ENCODE data around the gene RAB5A. TPM values are rescaled to one million over a fixed set of nuclear protein-coding genes. Genes with fewer than 3 reads are reported as not detected.

The RAB5A gene
- total and polyA plus RNA-seq, 2 of the 4 experiments (the other 2 are of a cell fraction): 33.3 to 46.4 TPM

- Histone ChIP-seq H4K8ac (ENCODE audit: low read depth in 2 of 2, low read length in 2 of 2) (no peak overlapping the region), H3K4ac (ENCODE audit: low read depth, low read length) (no peak overlapping the region), H3K9ac (ENCODE audit: low read depth, low read length) (no peak overlapping the region), H3K9me3 (ENCODE audit: control insufficient read depth, insufficient read depth, low read length) (no peaks in the 10 kb centered on the region), H3K4me2 (ENCODE audit: low read depth, low read length) (no peak overlapping the region), H2BK15ac (ENCODE audit: low read depth, low read length) (no peak overlapping the region), H2AK5ac (ENCODE audit: low read depth, low read length) (no peak overlapping the region), H2BK120ac (ENCODE audit: low read depth, low read length) (no peak overlapping the region), H4K5ac (ENCODE audit: low read depth, low read length) (no peak overlapping the region), H2AK9ac (replicated peaks; ENCODE audit: low read depth, low read length, poor library complexity) (no peak overlapping the region), H3K4me3 (ENCODE audit: insufficient read depth, low read depth, low read length) (no peak overlapping the region), H3K4me1 (ENCODE audit: control insufficient read depth, insufficient read depth, low read length) (no peaks in the 10 kb centered on the region), H3K36me3 (ENCODE audit: control insufficient read depth, insufficient read depth, low read length) (no peaks in the 10 kb centered on the region), H3K23ac (ENCODE audit: low read depth, low read length) (no peak overlapping the region), H3K79me1 (ENCODE audit: low read depth in 1 of 2, low read length in 2 of 2) (no peaks in the 10 kb centered on the region), H3K9me1 (ENCODE audit: insufficient read depth, low read length) (no peaks in the 10 kb centered on the region), H3K14ac (replicated peaks; ENCODE audit: low read depth, low read length) (no peak overlapping the region), H2BK5ac (ENCODE audit: low read depth, low read length, poor library complexity, severe bottlenecking) (no peak overlapping the region), H3K56ac (ENCODE audit: extremely low read depth, insufficient read depth, low read length) (no peak overlapping the region), H3K27ac (ENCODE audit: insufficient read depth, low read length) (no peak overlapping the region), H4K91ac (ENCODE audit: insufficient read depth, low read depth, low read length) (no peak overlapping the region), H3K18ac (ENCODE audit: low read depth, low read length) (no peak overlapping the region), H4K20me1 (ENCODE audit: insufficient read depth, low read length) (no peaks in the 10 kb centered on the region), H2BK20ac (ENCODE audit: low read depth, low read length) (no peak overlapping the region), H2AFZ (replicated peaks; ENCODE audit: low read length, poor library complexity) (no peak overlapping the region), H3K27me3 (ENCODE audit: control insufficient read depth, insufficient read depth, low read length) (no peaks in the 10 kb centered on the region)
- in situ Hi-C loops (cut with MboI; ENCODE audit: low sequenced_read_pairs): no loop called here
- TF ChIP-seq MXI1 (IDR thresholded peaks at IDR 0.05; ENCODE audit: borderline replicate concordance, low read depth, low read length) (no peak), SMC3 (IDR thresholded peaks at IDR 0.05; ENCODE audit: low read depth, low read length) (no peak), RFX5 (IDR thresholded peaks at IDR 0.05; ENCODE audit: low read depth, low read length) (no peak), POLR2A (IDR thresholded peaks at IDR 0.05; ENCODE audit: low read depth, low read length) (no peak)
- CTCF ChIA-PET: interaction anchor here (0.6 kb wide), 2 partner anchors 9 to 13 kb away, joined by 3 read pairs; no protein-coding TSS in a partner anchor
- no TSS peak for BruUV-seq (replicated peaks)
- POLR2A ChIA-PET (ENCODE audit: unreplicated experiment): no interaction called here
- WGBS, 2 experiments (ENCODE audit: extremely low coverage in 2 of 2, insufficient read length in 1 of 2): no CpG with 5 or more reads among the region's 4 CpGs
- no peak for ATAC-seq (ENCODE audit: low read depth)
- no peak for DNase-seq
- dilution Hi-C loops (cut with HindIII; ENCODE audit: low sequenced_read_pairs, unreplicated experiment): no loop called here
- intact Hi-C loops (cut with micrococcal nuclease): no loop called here
These were observed 45.0 kb upstream of the RAB5A start for GRCh38 chr3:19901918-19902317.

Measured in IMR-90 (cell line).